ENCODE measurements around the gene GPRC5C. TPM values are rescaled to one million over a fixed set of nuclear protein-coding genes. Genes with fewer than 3 reads are reported as not detected.

Gene GPRC5C
- total and polyA plus RNA-seq, 2 experiments from 2014 or later: 1.6 to 2.7 TPM

DNA sequence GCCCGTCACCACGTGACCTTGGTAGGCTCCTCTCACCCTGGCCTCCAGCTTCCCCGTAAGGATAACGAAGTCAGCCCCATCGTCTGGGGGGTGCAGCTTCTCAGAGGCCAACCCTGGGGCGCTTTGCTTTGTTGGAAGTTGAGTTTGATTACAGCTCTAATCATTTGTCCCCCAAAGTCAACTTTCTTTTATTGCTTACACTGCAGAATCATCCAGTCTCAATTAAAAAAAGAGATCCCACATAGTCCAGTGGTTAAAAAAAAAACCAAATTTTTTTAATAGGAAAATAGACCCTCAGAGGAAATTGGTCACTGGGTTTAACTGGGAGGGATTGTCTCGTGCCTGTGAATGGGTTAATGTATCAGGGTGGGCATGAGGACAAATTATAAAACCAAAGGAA is 7.8 kb upstream of the GPRC5C start:
- no peak for DNase-seq

DNA sequence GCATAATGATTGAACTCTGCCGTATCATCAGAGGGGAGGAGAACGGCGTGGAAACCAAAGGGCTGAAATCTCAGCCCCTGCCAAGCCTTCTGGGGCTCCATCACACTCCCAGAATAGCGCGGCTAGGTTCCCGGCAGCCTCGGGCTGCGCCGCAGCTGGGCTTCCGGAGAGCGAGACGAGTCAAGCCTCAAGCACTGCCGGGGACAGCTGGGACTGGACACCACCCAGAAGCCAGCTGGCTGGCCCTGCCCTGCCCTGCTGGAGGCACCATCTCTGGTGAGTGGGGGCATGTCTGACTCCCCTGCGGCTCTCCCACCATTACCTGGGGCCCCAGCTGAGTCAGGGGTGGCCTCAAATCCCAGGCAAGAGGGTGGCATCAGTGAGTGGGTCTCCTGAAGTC is 7.2 kb upstream of the GPRC5C start:
- TF ChIP-seq EZH2 (IDR thresholded peaks at IDR 0.05; ENCODE audit: insufficient read depth, poor library complexity, severe bottlenecking) (no peak), EZH2phosphoT487 (IDR thresholded peaks at IDR 0.05; ENCODE audit: insufficient read depth, low read depth) (no peak)
- Histone ChIP-seq H3K9me2 (ENCODE audit: insufficient read depth) (no peaks in the 10 kb centered on the region), H3K27ac (no peak overlapping the region), H3K9me3 (ENCODE audit: low read depth) (no peaks in the 10 kb centered on the region), H4K20me1 (ENCODE audit: insufficient read depth) (no peaks in the 10 kb centered on the region), H3K36me3 (ENCODE audit: low read depth) (no peaks in the 10 kb centered on the region), H3K27me3 (replicated peaks; ENCODE audit: insufficient read depth) (no peaks in the 10 kb centered on the region), H2AFZ (no peak overlapping the region), H3K4me1 (ENCODE audit: insufficient read depth) (no peaks in the 10 kb centered on the region), H3K9ac (no peak overlapping the region), H3K79me2 (ENCODE audit: insufficient read depth) (no peaks in the 10 kb centered on the region), H3K4me2 (ENCODE audit: unreplicated experiment) (no peak overlapping the region), H3K4me3 (no peak overlapping the region), H3F3A (ENCODE audit: insufficient read depth) (no peaks in the 10 kb centered on the region)
- in situ Hi-C loops (cut with MboI): no loop called here
- no peak for DNase-seq
- WGBS, 2 experiments (ENCODE audit: low coverage in 1 of 2, low lambda C conversion rate in 2 of 2, missing lambda C conversion rate in 2 of 2): 67 to 77% methylated on average over 14 of the region's 14 CpGs

More for the DNA sequence above, 7.8 kb upstream of the GPRC5C start:
- H3K4me1 ChIP-seq (ENCODE audit: insufficient read depth): no peaks in the 10 kb centered on the region
- H3K9me2 ChIP-seq (ENCODE audit: insufficient read depth): no peaks in the 10 kb centered on the region
- H3K79me2 ChIP-seq (ENCODE audit: insufficient read depth): no peaks in the 10 kb centered on the region
- no peaks in the 10 kb centered on the region for H3K36me3 ChIP-seq (ENCODE audit: low read depth)
- no peak overlapping the region for H3K27ac ChIP-seq
- H4K20me1 ChIP-seq (ENCODE audit: insufficient read depth): no peaks in the 10 kb centered on the region
- H3K9me3 ChIP-seq (ENCODE audit: low read depth): no peaks in the 10 kb centered on the region
- no peaks in the 10 kb centered on the region for H3K27me3 ChIP-seq (replicated peaks; ENCODE audit: insufficient read depth)
- no peak for TF ChIP-seq EZH2 (IDR thresholded peaks at IDR 0.05; ENCODE audit: insufficient read depth, poor library complexity, severe bottlenecking)
- TF ChIP-seq EZH2phosphoT487 (IDR thresholded peaks at IDR 0.05; ENCODE audit: insufficient read depth, low read depth): no peak
- no peak overlapping the region for H3K9ac ChIP-seq
- 66 to 72% methylated on average over 7 of the region's 7 CpGs for WGBS, 2 experiments (ENCODE audit: low coverage in 1 of 2, low lambda C conversion rate in 2 of 2, missing lambda C conversion rate in 2 of 2)
- no peaks in the 10 kb centered on the region for H3F3A ChIP-seq (ENCODE audit: insufficient read depth)
- no peak overlapping the region for H2AFZ ChIP-seq
- H3K4me3 ChIP-seq: no peak overlapping the region
- in situ Hi-C loops (cut with MboI): no loop called here
- no peak overlapping the region for H3K4me2 ChIP-seq (ENCODE audit: unreplicated experiment)

DNA sequence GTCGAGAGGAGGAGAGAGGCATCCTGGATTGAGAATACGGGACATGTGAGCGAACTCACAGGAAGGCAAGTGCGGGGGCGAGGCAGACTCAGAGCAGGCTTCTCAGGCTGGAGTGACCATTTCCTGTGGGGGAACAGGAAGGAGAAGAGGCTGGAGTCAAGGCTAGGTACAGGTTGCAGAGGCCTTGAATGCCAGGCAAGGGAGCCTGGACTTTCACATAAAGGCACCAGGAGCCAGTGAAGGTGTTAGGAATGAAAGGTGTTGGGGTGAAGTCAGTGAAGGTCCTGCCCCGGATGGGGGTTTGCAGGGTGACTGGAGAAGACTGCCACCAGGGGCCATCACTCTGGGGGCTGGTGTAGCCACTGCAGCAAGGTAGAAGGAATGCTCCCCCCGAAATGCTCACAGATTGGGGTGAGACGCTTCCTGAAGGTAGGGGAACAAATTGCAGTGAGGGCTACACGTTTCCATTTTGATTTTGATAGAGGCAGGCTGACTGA is 5.3 kb upstream of the GPRC5C start:
- TF ChIP-seq EZH2phosphoT487 (IDR thresholded peaks at IDR 0.05; ENCODE audit: insufficient read depth, low read depth): no peak
- TF ChIP-seq EZH2 (IDR thresholded peaks at IDR 0.05; ENCODE audit: insufficient read depth, poor library complexity, severe bottlenecking): no peak
- Histone ChIP-seq H3F3A (ENCODE audit: insufficient read depth) (no peaks in the 10 kb centered on the region), H4K20me1 (ENCODE audit: insufficient read depth) (no peaks in the 10 kb centered on the region), H3K27ac (no peak overlapping the region), H3K36me3 (ENCODE audit: low read depth) (no peaks in the 10 kb centered on the region), H3K9ac (no peak overlapping the region), H3K27me3 (replicated peaks; ENCODE audit: insufficient read depth) (0 out of 2 replicates have a peak, but pooled peaks cover under 1% of the 10 kb centered on the region), H3K9me2 (ENCODE audit: insufficient read depth) (no peaks in the 10 kb centered on the region), H2AFZ (peak overlapping the region; percentile 38; the same call in 1 of the 2 replicates), H3K4me3 (no peak overlapping the region), H3K4me2 (ENCODE audit: unreplicated experiment) (no peak overlapping the region), H3K79me2 (ENCODE audit: insufficient read depth) (no peaks in the 10 kb centered on the region), H3K9me3 (ENCODE audit: low read depth) (no peaks in the 10 kb centered on the region), H3K4me1 (ENCODE audit: insufficient read depth) (0 out of 2 replicates have a peak, but pooled peaks cover 6% of the 10 kb centered on the region)
- DNase-seq: peak; percentile 61
- WGBS, 2 experiments (ENCODE audit: low coverage in 1 of 2, low lambda C conversion rate in 2 of 2, missing lambda C conversion rate in 2 of 2): 66 to 83% methylated on average over 9 of the region's 9 CpGs
- in situ Hi-C loops (cut with MboI): no loop called here

DNA sequence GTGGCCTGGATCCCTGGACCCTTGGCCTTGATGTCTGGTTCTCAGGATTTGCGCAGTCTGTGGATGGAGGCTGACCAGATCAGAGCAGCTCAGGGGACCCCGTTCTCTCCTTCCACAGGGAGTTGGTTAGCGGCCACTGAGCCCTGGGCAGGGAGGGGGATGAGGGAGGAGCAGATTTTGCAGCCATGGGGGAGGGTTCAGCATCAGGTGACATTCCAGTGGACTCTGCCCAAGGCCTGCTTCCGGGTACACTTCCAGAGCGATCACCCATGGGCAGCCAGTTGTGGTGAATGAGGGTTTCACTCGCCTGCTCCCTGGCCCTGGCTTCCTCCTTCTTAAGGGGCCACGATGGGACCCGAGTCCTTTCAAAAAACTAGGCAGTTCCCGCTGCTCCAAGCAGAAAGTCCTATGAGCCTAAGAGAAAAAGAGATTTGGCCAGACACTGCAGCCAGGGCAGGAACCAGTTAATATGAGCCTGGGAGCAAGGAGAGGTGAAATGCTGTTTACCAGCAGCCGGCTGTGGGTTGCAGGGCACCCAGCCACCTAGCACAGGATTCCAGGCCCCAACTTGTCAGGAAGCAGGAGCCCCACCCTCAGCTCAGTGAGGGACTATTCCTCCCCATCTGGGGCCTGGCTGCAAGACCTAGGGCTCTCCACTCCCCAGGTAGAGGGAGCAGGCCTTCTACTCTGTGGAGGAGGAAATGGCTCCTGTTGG is 4.7 kb upstream of the GPRC5C start:
- Histone ChIP-seq H3K9me3 (ENCODE audit: low read depth) (no peaks in the 10 kb centered on the region), H3F3A (ENCODE audit: insufficient read depth) (no peaks in the 10 kb centered on the region), H3K4me3 (no peak overlapping the region), H3K4me1 (ENCODE audit: insufficient read depth) (0 out of 2 replicates have a peak, but pooled peaks cover 7% of the 10 kb centered on the region), H3K9me2 (ENCODE audit: insufficient read depth) (no peaks in the 10 kb centered on the region), H3K4me2 (ENCODE audit: unreplicated experiment) (no peak overlapping the region), H3K36me3 (ENCODE audit: low read depth) (no peaks in the 10 kb centered on the region), H3K79me2 (ENCODE audit: insufficient read depth) (no peaks in the 10 kb centered on the region), H4K20me1 (ENCODE audit: insufficient read depth) (no peaks in the 10 kb centered on the region), H2AFZ (peak overlapping the region; percentile 38; the same call in 1 of the 2 replicates), H3K27me3 (replicated peaks; ENCODE audit: insufficient read depth) (0 out of 2 replicates have a peak, but pooled peaks cover 4% of the 10 kb centered on the region), H3K27ac (no peak overlapping the region), H3K9ac (no peak overlapping the region)
- 56 to 60% methylated on average over 10 of the region's 10 CpGs for WGBS, 2 experiments (ENCODE audit: low coverage in 1 of 2, low lambda C conversion rate in 2 of 2, missing lambda C conversion rate in 2 of 2)
- in situ Hi-C loops (cut with MboI): no loop called here
- no peak for DNase-seq
- no peak for TF ChIP-seq EZH2 (IDR thresholded peaks at IDR 0.05; ENCODE audit: insufficient read depth, poor library complexity, severe bottlenecking)
- TF ChIP-seq EZH2phosphoT487 (IDR thresholded peaks at IDR 0.05; ENCODE audit: insufficient read depth, low read depth): no peak

All from GM23248 (cell line).